HUES64 (cell line): Measurements from ENCODE around the gene PRKACB.
"Not testable (repeated sequence)": the region's sequence is repeated elsewhere in the genome, so short reads cannot be mapped to it uniquely, and the experiment has no call there.

ENCODE experiments used
- H3K27ac ChIP-seq: 2 replicates; pipeline ENCODE4 v1.7.0; 2013; ENCODE audit warnings: low read depth, low read length, inconsistent platforms
- H3K27me3 ChIP-seq: 2 replicates; pipeline ENCODE4 v1.6.1; 2013; ENCODE audit warnings: mild to moderate bottlenecking, low read length; ENCODE audit not compliant: insufficient read depth
- H3K36me3 ChIP-seq: 2 replicates; pipeline ENCODE4 v1.6.1; 2013; ENCODE audit warnings: mild to moderate bottlenecking, low read length; ENCODE audit not compliant: insufficient read depth
- H3K4me1 ChIP-seq: 2 replicates; pipeline ENCODE4 v1.6.1; 2013; ENCODE audit warnings: mild to moderate bottlenecking, low read length, moderate library complexity; ENCODE audit not compliant: insufficient read depth
- H3K4me3 ChIP-seq: 2 replicates; pipeline ENCODE4 v1.5.1; 2013; ENCODE audit warnings: mild to moderate bottlenecking, low read length, moderate library complexity
- H3K9ac ChIP-seq: 2 replicates; pipeline ENCODE4 v1.6.1; 2013; ENCODE audit warnings: mild to moderate bottlenecking, low read depth, low read length
- H3K9me3 ChIP-seq: 2 replicates; pipeline ENCODE4 v1.6.1; 2013; ENCODE audit warnings: low read depth, low read length; ENCODE audit not compliant: insufficient read depth
- WGBS: fragments of 150-250, 120-280 bp; methylation state at CpG from one replicate; pipeline ENCODE4 v1.1.7; 2013; ENCODE audit warnings: missing lambda C conversion rate; 5-methylcytosine and 5-hydroxymethylcytosine counted together

Gene PRKACB

DNA sequence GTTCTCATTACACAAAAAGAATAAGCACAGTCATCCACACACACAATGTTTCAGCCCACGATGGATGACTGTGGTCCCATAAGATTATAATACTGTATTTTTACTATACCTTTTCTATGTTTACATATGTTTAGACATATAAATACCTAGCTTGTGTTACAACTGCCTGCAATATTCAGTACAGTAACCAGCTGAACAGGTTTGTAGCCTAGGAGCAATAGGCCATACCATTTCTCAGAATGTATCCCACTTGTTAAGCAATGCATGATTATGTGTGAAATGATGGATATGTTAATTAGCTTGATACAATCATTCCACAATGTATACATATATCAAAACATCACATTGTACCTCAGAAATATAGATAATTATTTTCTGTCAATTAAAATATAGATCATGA, 124.3 kb downstream of the PRKACB start:
- H3K27ac ChIP-seq: no peak overlapping the region
- WGBS: no CpG with 5 or more reads among the region's 1 CpG
- H3K4me3 ChIP-seq: no peak overlapping the region
- no peaks in the 10 kb centered on the region for H3K36me3 ChIP-seq
- peaks cover 17% of the 10 kb centered on the region for H3K4me1 ChIP-seq
- no peaks in the 10 kb centered on the region for H3K27me3 ChIP-seq
- no peak overlapping the region for H3K9ac ChIP-seq
- no peaks in the 10 kb centered on the region for H3K9me3 ChIP-seq

GRCh38 chr1:84269306-84269705, 125.2 kb downstream of the PRKACB start:
- Histone ChIP-seq H3K4me3 (no peak overlapping the region), H3K36me3 (no peaks in the 10 kb centered on the region), H3K4me1 (peaks cover 17% of the 10 kb centered on the region), H3K27me3 (no peaks in the 10 kb centered on the region), H3K9me3 (no peaks in the 10 kb centered on the region), H3K9ac (no peak overlapping the region), H3K27ac (no peak overlapping the region)
- WGBS: 95% methylated on average over 2 of the region's 2 CpGs

DNA sequence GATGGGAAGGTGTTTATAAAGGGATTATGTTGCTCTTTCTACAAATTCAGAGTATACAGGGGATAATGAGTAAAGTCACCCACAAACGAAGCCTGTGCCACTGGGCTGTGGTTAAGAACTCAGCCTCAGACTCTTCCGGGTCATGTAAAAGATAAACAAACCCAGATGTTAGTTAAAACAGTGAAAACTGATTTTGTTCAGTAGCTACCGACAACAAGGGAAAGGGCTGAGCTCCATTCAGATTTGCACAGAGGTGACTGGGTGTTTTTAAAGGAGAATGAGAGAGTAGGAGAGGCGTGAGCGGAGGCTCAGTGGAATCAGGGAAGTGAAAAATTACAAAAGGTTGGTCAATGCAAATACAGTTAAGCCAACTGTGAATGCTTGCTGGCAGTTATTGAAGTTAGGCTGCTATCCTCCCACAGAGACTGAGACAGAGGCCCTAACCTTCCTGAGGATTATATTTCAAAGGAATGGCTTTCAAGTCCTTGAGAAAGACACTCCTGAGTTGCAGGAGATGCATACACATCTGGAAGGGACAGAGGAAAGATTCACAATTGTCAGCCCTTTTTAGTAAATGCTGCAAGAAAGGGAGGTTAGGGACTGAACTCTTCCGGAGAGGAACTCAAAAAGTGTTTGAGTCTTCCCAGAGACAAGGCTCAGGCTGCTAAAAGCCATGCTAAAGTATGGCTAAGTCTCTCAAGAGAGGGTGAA, 127.5 kb downstream of the PRKACB start:
- Histone ChIP-seq H3K27ac (peak overlapping the region; percentile 54; the same call in 1 of the 2 replicates), H3K4me1 (peaks cover 17% of the 10 kb centered on the region), H3K36me3 (no peaks in the 10 kb centered on the region), H3K27me3 (no peaks in the 10 kb centered on the region), H3K9ac (no peak overlapping the region), H3K9me3 (no peaks in the 10 kb centered on the region), H3K4me3 (no peak overlapping the region)
- WGBS: 45% methylated on average over 6 of the region's 6 CpGs

DNA sequence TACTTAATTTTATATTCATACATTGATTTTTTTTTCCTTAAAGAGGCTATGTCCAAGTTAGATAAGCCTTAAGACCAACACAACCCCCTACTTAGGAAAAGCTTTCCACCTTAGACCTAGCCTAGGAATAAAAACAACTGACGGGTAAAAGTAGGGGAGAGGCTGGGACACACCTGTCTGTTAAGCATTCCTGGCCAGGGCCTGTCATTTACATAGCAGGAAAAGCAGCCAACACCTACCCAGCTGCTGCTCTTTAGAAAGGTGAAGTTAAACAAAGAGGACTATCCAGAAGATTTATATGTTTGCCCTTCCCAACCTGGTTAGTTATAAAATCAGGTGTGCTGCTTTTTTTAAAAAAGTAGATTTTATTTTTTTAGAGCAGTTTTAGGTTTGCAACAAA, 128.3 kb downstream of the PRKACB start:
- Histone ChIP-seq H3K9me3 (no peaks in the 10 kb centered on the region), H3K27me3 (no peaks in the 10 kb centered on the region), H3K4me1 (peaks cover 17% of the 10 kb centered on the region), H3K36me3 (no peaks in the 10 kb centered on the region), H3K9ac (no peak overlapping the region), H3K27ac (no peak overlapping the region), H3K4me3 (no peak overlapping the region)
- 50% methylated on average over 1 of the region's 1 CpG for WGBS

- Histone ChIP-seq H3K9me3 (no peaks in the 10 kb centered on the region), H3K4me3 (no peak overlapping the region), H3K9ac (no peak overlapping the region), H3K27ac (no peak overlapping the region), H3K4me1 (peaks cover 4% of the 10 kb centered on the region), H3K27me3 (no peaks in the 10 kb centered on the region), H3K36me3 (no peaks in the 10 kb centered on the region)
- WGBS: no CpG with 5 or more reads among the region's 1 CpG
These were observed 133.4 kb downstream of the PRKACB start for GRCh38 chr1:84277343-84278059.

- no peaks in the 10 kb centered on the region for H3K9me3 ChIP-seq
- H3K27ac ChIP-seq: no peak overlapping the region
- no peaks in the 10 kb centered on the region for H3K36me3 ChIP-seq
- no peak overlapping the region for H3K4me3 ChIP-seq
- H3K9ac ChIP-seq: no peak overlapping the region
- no peaks in the 10 kb centered on the region for H3K4me1 ChIP-seq
- no peaks in the 10 kb centered on the region for H3K27me3 ChIP-seq
- 80% methylated on average over 7 of the region's 7 CpGs for WGBS
These were observed 134.8 kb downstream of the PRKACB start for GRCh38 chr1:84278905-84279304.

- Histone ChIP-seq H3K4me3 (no peak overlapping the region), H3K4me1 (no peaks in the 10 kb centered on the region), H3K27me3 (no peaks in the 10 kb centered on the region), H3K27ac (no peak overlapping the region), H3K36me3 (no peaks in the 10 kb centered on the region), H3K9ac (no peak overlapping the region), H3K9me3 (peaks cover 4% of the 10 kb centered on the region; the same call in 1 of the 2 replicates)
These were observed 136.8 kb downstream of the PRKACB start for GRCh38 chr1:84280912-84281311.

DNA sequence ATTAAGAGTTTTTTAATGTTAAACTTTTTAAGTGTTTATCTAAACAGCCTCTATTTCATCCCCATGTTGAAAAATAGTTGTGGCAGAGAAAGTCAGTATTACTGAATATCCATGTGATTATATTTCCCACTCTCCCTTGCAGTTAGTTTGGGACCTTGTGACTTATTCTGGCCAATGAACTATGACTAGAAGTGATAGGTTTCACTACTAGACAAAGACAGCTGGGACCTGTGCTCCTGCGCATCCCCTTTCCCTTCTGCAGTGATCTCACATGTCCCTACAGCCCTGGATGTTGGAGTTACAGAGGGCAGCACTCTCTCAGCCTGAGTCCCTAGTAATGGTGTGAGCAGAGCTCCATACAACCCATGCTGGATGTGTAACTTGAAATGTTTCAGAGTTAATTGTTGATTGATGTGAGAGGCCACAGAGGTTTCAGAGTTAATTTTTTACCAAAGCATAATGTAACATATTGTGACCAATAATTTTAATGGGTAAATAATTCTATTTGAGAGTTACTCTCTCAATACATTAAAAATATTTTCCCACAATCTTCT, 138.8 kb downstream of the PRKACB start:
- WGBS: 100% methylated on average over 1 of the region's 1 CpG
- peaks cover 22% of the 10 kb centered on the region for H3K9me3 ChIP-seq

DNA sequence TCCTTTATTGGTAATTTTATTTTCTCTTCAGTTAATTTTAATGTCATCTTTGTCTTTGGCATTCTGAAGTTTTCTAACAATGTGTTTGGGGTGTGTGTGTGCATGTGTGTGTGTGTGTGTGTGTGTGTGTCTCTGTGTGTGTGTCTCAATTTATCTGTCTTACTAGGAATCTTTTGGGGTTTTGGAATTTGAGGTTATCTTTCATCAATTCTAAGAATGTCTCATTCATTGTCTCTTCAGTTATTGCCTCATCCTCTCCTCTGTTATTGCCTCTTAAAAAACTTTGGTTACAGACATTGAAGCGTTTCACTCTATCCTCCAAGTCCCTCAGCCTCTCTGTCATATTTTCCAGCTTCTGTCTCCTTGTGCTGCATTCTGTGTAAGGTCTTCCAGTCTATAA, 139.3 kb downstream of the PRKACB start:
- H3K27ac ChIP-seq: no peak overlapping the region
- no peak overlapping the region for H3K9ac ChIP-seq
- no peaks in the 10 kb centered on the region for H3K4me1 ChIP-seq
- 93% methylated on average over 1 of the region's 1 CpG for WGBS
- H3K4me3 ChIP-seq: no peak overlapping the region
- no peaks in the 10 kb centered on the region for H3K27me3 ChIP-seq
- peaks cover 27% of the 10 kb centered on the region for H3K9me3 ChIP-seq
- H3K36me3 ChIP-seq: no peaks in the 10 kb centered on the region; the same call in 1 of the 2 replicates

More for the DNA sequence above, 138.8 kb downstream of the PRKACB start:
- no peak overlapping the region for H3K4me3 ChIP-seq
- H3K4me1 ChIP-seq: no peaks in the 10 kb centered on the region
- H3K27ac ChIP-seq: no peak overlapping the region
- H3K27me3 ChIP-seq: no peaks in the 10 kb centered on the region
- H3K9ac ChIP-seq: no peak overlapping the region
- no peaks in the 10 kb centered on the region; the same call in 1 of the 2 replicates for H3K36me3 ChIP-seq

DNA sequence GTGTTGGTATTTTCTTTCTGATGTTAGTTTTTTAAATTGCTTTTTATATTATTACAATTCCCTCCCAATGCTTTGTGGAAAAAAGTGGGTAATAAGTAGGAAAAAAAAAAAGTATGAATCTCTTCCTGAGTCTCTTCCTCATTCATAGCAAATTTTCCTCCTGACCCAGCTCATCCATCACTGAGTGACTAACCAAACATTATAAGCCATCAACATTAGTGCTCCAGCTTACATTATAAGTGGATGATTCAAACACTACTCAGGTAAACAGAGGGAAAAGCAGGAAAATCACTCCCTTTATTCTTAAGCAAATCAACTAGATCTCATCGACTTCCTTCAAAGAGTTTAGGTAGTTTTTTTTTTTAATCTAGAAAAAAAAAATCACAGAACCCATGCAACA, 142.0 kb downstream of the PRKACB start:
- Histone ChIP-seq H3K4me1 (no peaks in the 10 kb centered on the region), H3K9me3 (peaks cover 32% of the 10 kb centered on the region), H3K27me3 (no peaks in the 10 kb centered on the region), H3K9ac (no peak overlapping the region), H3K27ac (no peak overlapping the region), H3K4me3 (no peak overlapping the region), H3K36me3 (no peaks in the 10 kb centered on the region; the same call in 1 of the 2 replicates)
- no CpG with 5 or more reads among the region's 1 CpG for WGBS

GRCh38 chr1:84287389-84287788, 143.3 kb downstream of the PRKACB start:
- H3K9ac ChIP-seq, H3K27ac ChIP-seq, H3K27me3 ChIP-seq, H3K36me3 ChIP-seq, H3K4me1 ChIP-seq, H3K4me3 ChIP-seq: not testable (repeated sequence)
- peaks cover 32% of the 10 kb centered on the region for H3K9me3 ChIP-seq
- 64% methylated on average over 3 of the region's 3 CpGs for WGBS
